HepG2 (cell line): Measurements from ENCODE around the gene APBA3. TPM values are rescaled to one million over a fixed set of nuclear protein-coding genes. Genes with fewer than 3 reads are reported as not detected.

Experiments
- ARHGAP35 ChIP-seq: sonication (generic); formaldehyde crosslinking; IDR thresholded peaks from 2 replicates; pipeline ENCODE4 v1.9.0; 2022; ENCODE audit warnings: mild to moderate bottlenecking, inconsistent platforms, moderate library complexity, missing genetic modification reagents, borderline replicate concordance
- CHD2 ChIP-seq: IDR thresholded peaks from 2 replicates; pipeline ENCODE4 v1.6.1; 2011; ENCODE audit warnings: low read depth, low read length, improper control_type of control experiment
- CHD4 ChIP-seq: fragments of 200-600 bp; sonication (generic); IDR thresholded peaks from 2 replicates; pipeline ENCODE4 v1.7.0; 2017; ENCODE audit warnings: mild to moderate bottlenecking, low read length, borderline replicate concordance
- FOXC1 ChIP-seq: sonication (generic); formaldehyde crosslinking; IDR thresholded peaks from 2 replicates; pipeline ENCODE4 v1.8.0; 2022; ENCODE audit warnings: mild to moderate bottlenecking, missing genetic modification reagents, borderline replicate concordance
- FOXK1 ChIP-seq: sonication (generic); formaldehyde crosslinking; IDR thresholded peaks from 2 replicates; pipeline ENCODE4 v1.4.0; 2020; ENCODE audit warnings: low read depth, missing genetic modification reagents, borderline replicate concordance
- HNRNPLL ChIP-seq: fragments of 200-400 bp; formaldehyde crosslinking; IDR thresholded peaks from 2 replicates; pipeline ENCODE4 v1.6.1; 2017; ENCODE audit warnings: mild to moderate bottlenecking, low read depth, low read length; ENCODE audit not compliant: poor library complexity, severe bottlenecking
- IRX3 ChIP-seq: sonication (generic); formaldehyde crosslinking; IDR thresholded peaks from 2 replicates; pipeline ENCODE4 v1.8.1; 2023; ENCODE audit warnings: mild to moderate bottlenecking, low read depth, missing genetic modification reagents, borderline replicate concordance
- KDM4B ChIP-seq: sonication (generic); formaldehyde crosslinking; IDR thresholded peaks from 2 replicates; pipeline ENCODE4 v1.4.0; 2020; ENCODE audit warnings: missing genetic modification reagents
- MLLT10 ChIP-seq: sonication (generic); formaldehyde crosslinking; IDR thresholded peaks from 2 replicates; pipeline ENCODE4 v1.4.0; 2020; ENCODE audit warnings: missing genetic modification reagents
- MZF1 ChIP-seq: sonication (generic); formaldehyde crosslinking; IDR thresholded peaks from 2 replicates; pipeline ENCODE4 v1.8.1; 2023; ENCODE audit warnings: mild to moderate bottlenecking, missing genetic modification reagents, borderline replicate concordance
- NFE2L1 ChIP-seq: sonication (generic); formaldehyde crosslinking; IDR thresholded peaks from 2 replicates; pipeline ENCODE4 v1.4.0; 2020; ENCODE audit warnings: missing genetic modification reagents, mild to moderate bottlenecking, borderline replicate concordance
- POLR2AphosphoS2 ChIP-seq: IDR thresholded peaks from 2 replicates; pipeline ENCODE4 v1.6.1; 2011; ENCODE audit warnings: low read depth, low read length, improper control_type of control experiment
- PPARG ChIP-seq: conservative IDR thresholded peaks from 2 replicates; pipeline ENCODE4 v1.6.1; 2016; ENCODE audit warnings: missing biosample characterization, missing genetic modification reagents
- SALL2 ChIP-seq: sonication (generic); formaldehyde crosslinking; IDR thresholded peaks from 2 replicates; pipeline ENCODE4 v1.8.1; 2023; ENCODE audit warnings: mild to moderate bottlenecking, missing genetic modification reagents, inconsistent platforms
- SIX4 ChIP-seq: sonication (generic); formaldehyde crosslinking; IDR thresholded peaks from 2 replicates; pipeline ENCODE4 v1.4.0; 2020; ENCODE audit warnings: missing genetic modification reagents
- SP1 ChIP-seq, 2 experiments: fragments of 450-650 bp in 1 of 2; sonication (generic) in 1 of 2; formaldehyde crosslinking in 1 of 2; IDR thresholded peaks; 2 replicates each; pipeline versions ENCODE4 v1.4.0 to v1.6.1; 2016 to 2020; ENCODE audit warnings: missing genetic modification reagents in 1 of 2
- WIZ ChIP-seq: sonication (generic); formaldehyde crosslinking; IDR thresholded peaks from 2 replicates; pipeline ENCODE4 v1.5.1; 2020; ENCODE audit warnings: mild to moderate bottlenecking, missing genetic modification reagents
- ZBTB44 ChIP-seq: sonication (generic); formaldehyde crosslinking; IDR thresholded peaks from 2 replicates; pipeline ENCODE4 v1.4.0; 2020; ENCODE audit warnings: missing genetic modification reagents
- ZC3H13 ChIP-seq: sonication (generic); formaldehyde crosslinking; IDR thresholded peaks from 2 replicates; pipeline ENCODE4 v1.8.1; 2023; ENCODE audit warnings: mild to moderate bottlenecking, missing genetic modification reagents, moderate library complexity
- ZMYM2 ChIP-seq: sonication (generic); formaldehyde crosslinking; IDR thresholded peaks from 2 replicates; pipeline ENCODE4 v1.8.0; 2022; ENCODE audit warnings: mild to moderate bottlenecking, missing genetic modification reagents
- ZNF253 ChIP-seq: sonication (generic); formaldehyde crosslinking; IDR thresholded peaks from 2 replicates; pipeline ENCODE4 v1.8.0; 2022; ENCODE audit warnings: mild to moderate bottlenecking, missing genetic modification reagents, borderline replicate concordance
- ZNF30 ChIP-seq: sonication (generic); formaldehyde crosslinking; IDR thresholded peaks from 2 replicates; pipeline ENCODE4 v1.5.0; 2020; ENCODE audit warnings: mild to moderate bottlenecking, missing genetic modification reagents
- ZNF383 ChIP-seq: sonication (generic); formaldehyde crosslinking; IDR thresholded peaks from 2 replicates; pipeline ENCODE4 v1.4.0; 2020; ENCODE audit warnings: missing genetic modification reagents, mild to moderate bottlenecking, borderline replicate concordance
- ZNF496 ChIP-seq: sonication (generic); formaldehyde crosslinking; IDR thresholded peaks from 2 replicates; pipeline ENCODE4 v1.8.1; 2023; ENCODE audit warnings: mild to moderate bottlenecking, moderate library complexity, missing genetic modification reagents; ENCODE audit not compliant: insufficient replicate concordance
- ZNF569 ChIP-seq: sonication (generic); formaldehyde crosslinking; IDR thresholded peaks from 2 replicates; pipeline ENCODE4 v1.5.0; 2020; ENCODE audit warnings: mild to moderate bottlenecking, missing genetic modification reagents, moderate library complexity, borderline replicate concordance
- ZNF772 ChIP-seq: sonication (generic); formaldehyde crosslinking; IDR thresholded peaks from 2 replicates; pipeline ENCODE4 v1.5.0; 2020; ENCODE audit warnings: mild to moderate bottlenecking, missing genetic modification reagents
- ZSCAN29 ChIP-seq: sonication (generic); formaldehyde crosslinking; conservative IDR thresholded peaks from 2 replicates; pipeline ENCODE4 v1.4.0; 2020; ENCODE audit warnings: mild to moderate bottlenecking, missing genetic modification reagents
- polyA plus RNA-seq, 8 experiments: library from polyadenylated mRNA; depleted of rRNA in 3 of 8; stranded (reverse) in 7 of 8; unstranded in 1 of 8; fragments of >200 nt; fragmentation: Illumina TruSeq in 4 of 8; extraction: Trizol in 4 of 8; gene quantifications; 2 replicates each; pipeline versions ENCODE4 v1.2.1 to v1.2.3, GENCODE V29; 2011 to 2016; ENCODE audit warnings: low read depth in 4 of 8, missing spikeins in 1 of 8, mixed read lengths in 1 of 8; ENCODE audit not compliant: insufficient read depth in 1 of 8
- total RNA-seq, 5 experiments: library from RNA; depleted of rRNA; stranded (reverse); fragments of >200 nt; fragmentation: Illumina TruSeq; extraction: Trizol; gene quantifications; 2 replicates each; pipeline ENCODE4 v1.2.3, GENCODE V29; 2016; ENCODE audit warnings: low read depth in 1 of 5
- TF ChIP-seq, protein P1 (sequence below): sonication (generic); formaldehyde crosslinking; IDR thresholded peaks from 2 replicates; pipeline ENCODE4 v1.5.0; 2020; ENCODE audit warnings: mild to moderate bottlenecking, low read depth, missing genetic modification reagents, borderline replicate concordance

The APBA3 gene
- total and polyA plus RNA-seq, 2 of the 13 experiments (the other 11 are each of a cell fraction or from before 2014, with no cell fraction given), result 14.2 to 14.3 TPM

DNA sequence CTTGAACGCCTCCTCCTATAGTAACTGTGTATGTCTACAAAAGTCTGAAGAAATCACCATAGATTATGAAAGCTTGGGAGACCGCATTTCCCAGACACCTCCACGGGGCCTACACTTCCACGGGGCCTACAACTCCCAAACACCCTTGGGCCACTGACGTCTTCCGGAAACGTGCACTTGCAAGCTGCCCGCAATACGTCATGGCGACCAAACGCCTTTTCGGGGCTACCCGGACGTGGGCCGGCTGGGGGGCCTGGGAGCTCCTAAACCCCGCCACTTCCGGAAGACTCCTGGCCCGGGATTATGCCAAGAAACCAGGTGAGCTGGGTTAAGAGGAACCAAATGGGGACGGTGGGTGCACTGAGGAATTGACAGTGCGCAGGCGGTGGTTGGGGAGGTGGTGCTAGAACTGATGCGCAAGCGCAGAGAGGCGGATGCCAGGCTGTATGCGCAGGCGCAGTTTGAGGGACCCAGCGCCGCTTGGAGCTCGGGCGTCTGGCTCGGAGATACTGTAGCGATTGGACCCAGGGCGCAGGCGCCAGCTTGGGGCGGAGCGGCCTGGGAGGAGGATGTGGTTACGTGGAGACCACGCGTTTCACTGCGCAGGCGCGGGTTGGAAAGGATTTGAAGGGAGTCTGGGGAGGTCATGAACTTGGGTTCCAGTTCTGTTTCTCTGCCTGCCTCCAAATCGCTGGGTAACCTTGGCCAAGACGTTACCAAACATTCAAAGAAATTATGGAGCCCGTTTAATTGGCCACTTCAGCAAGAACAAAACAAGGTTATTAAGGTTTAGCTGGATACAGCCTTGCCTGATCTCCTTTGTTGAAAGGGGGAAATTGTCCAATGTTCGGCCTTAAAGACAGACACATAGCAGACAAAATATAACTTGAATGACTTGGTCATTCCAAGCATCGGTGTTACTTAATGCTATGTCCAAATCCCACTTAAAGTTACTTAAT, 1.3 kb upstream of the APBA3 start, which contains the start of gene MRPL54 (continued):
- TF ChIP-seq WIZ (CRISPR knock-in tag), result no peak
- TF ChIP-seq ZNF383, result no peak
- peak; percentile 53; the same call in 1 of the 2 replicates for TF ChIP-seq SALL2 (CRISPR knock-in tag)
- TF ChIP-seq POLR2AphosphoS2, result peak; percentile 81; the same call in 1 of the 2 replicates
- TF ChIP-seq ZNF496, result no peak
- no peak for TF ChIP-seq IRX3 (CRISPR knock-in tag)
- no peak for TF ChIP-seq NFE2L1
- no peak for TF ChIP-seq CHD4
- TF ChIP-seq ZMYM2 (CRISPR knock-in tag), result no peak
- no peak for TF ChIP-seq ZSCAN29 (CRISPR knock-in tag)
- TF ChIP-seq KDM4B, result no peak
- TF ChIP-seq ZBTB44, result 0 out of 2 replicates have a peak, but pooled peaks have one; percentile 39
- 0 out of 2 replicates have a peak, but pooled peaks have one; percentile 30 for TF ChIP-seq FOXK1
- TF ChIP-seq PPARG (CRISPR knock-in tag), result no peak
- TF ChIP-seq, protein P1, sequence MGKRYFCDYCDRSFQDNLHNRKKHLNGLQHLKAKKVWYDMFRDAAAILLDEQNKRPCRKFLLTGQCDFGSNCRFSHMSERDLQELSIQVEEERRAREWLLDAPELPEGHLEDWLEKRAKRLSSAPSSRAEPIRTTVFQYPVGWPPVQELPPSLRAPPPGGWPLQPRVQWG (CRISPR knock-in tag), result no peak
- TF ChIP-seq CHD2, result no peak
- no peak for TF ChIP-seq MZF1 (CRISPR knock-in tag)
- TF ChIP-seq ZNF253 (CRISPR knock-in tag), result no peak
- no peak for TF ChIP-seq ARHGAP35 (CRISPR knock-in tag)
- 0 out of 2 replicates have a peak, but pooled peaks have one; percentile 64 for TF ChIP-seq ZNF772
- no peak for TF ChIP-seq SIX4 (CRISPR knock-in tag)
- TF ChIP-seq ZNF569 (CRISPR knock-in tag), result 0 out of 2 replicates have a peak, but pooled peaks have one; percentile 38
- TF ChIP-seq MLLT10 (CRISPR knock-in tag), result no peak
- no peak for TF ChIP-seq ZNF30
- no peak for TF ChIP-seq SP1 (IDR thresholded peaks at IDR 0.05)
- no peak; the same call in 1 of the 2 replicates for TF ChIP-seq SP1 (CRISPR knock-in tag; IDR thresholded peaks at IDR 0.05)
- peak; percentile 82 for TF ChIP-seq HNRNPLL
- peak; percentile 34 for TF ChIP-seq FOXC1
- no peak for TF ChIP-seq ZC3H13
